HG02678 (cell line): ENCODE measurements around the gene NCOR2.

Source experiments
- ATAC-seq: cut with Tn5 transposase; IDR thresholded peaks from one replicate; pipeline ENCODE4 v1.9.1; 2021; ENCODE audit warnings: mild to moderate bottlenecking, moderate library complexity; ENCODE audit not compliant: unreplicated experiment

The NCOR2 gene

GRCh38 chr12:124561231-124561630 lies 6.2 kb downstream of the NCOR2 start:
- no peak for ATAC-seq

DNA sequence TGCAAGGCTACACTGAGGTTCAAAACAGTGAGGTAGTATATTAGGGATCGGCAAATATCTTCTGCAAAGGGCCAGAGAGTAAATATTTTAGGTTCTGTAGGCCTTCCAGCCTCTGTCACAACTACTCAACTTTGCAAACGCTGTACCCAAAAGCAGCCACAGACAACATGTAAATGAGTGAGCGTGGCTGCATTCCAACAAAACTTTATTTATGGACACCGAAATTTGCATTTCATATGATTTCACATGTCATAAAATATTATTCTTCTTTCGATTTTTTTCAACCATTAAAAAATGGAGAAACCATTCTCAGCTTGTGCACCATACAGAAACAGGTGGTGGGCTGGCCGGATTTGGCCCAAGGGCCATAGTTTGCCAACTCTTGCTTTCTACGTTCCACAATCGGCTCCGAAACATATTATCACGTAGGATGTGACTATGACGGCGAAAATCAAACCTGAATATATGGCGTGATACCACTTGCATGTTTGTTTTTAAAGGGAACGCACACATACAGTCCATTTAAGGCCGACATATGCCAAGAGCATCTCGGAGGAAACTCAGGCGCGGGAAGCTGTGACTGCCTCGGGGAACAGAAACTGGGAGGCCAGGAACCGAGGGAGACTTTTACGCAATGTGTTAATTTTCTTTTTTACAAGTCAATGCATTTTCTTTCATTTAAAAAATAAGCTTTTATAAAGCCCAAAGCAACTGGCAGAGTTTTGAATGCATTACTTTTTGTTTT lies 7.1 kb downstream of the NCOR2 start:
- no peak for ATAC-seq

DNA sequence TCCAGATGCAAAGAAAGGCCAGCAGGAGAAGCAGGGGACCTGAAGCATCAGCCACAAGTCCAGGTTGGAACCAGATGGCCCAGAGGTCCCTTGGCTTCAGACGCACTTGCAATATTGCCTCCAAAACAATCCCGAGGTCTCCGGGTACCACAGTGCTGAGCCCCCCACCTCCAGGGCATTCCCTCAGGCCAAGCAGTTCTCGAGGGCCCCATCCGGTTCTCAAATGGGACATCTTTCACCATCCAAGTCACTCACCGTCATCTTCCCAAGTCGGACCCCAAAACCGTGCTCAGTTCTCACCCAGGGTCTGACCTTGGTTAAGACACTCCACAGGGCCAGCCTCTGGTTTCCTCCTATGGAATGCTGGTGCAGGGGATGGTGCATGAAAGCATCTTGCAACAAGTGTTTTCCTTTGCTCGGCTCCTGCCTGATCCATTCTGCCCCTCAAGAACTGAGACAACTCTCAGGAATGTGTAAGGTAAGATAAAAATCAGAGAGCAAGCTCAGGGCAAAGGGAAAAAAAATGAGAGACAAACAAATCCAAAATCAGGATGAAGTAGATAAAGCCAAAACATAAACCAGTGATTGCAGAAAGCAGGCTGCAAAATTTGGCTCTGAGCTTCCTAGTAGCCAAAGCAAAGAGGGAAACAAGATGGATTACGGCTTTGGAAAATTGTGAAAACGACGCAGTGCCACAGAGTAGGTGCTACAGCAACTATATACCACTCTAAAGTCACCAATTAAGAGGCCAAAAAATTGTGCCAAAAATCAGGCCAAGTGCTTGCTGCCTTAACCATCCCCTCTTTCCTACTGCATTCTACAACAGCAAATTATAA lies 8.0 kb downstream of the NCOR2 start:
- ATAC-seq = no peak

DNA sequence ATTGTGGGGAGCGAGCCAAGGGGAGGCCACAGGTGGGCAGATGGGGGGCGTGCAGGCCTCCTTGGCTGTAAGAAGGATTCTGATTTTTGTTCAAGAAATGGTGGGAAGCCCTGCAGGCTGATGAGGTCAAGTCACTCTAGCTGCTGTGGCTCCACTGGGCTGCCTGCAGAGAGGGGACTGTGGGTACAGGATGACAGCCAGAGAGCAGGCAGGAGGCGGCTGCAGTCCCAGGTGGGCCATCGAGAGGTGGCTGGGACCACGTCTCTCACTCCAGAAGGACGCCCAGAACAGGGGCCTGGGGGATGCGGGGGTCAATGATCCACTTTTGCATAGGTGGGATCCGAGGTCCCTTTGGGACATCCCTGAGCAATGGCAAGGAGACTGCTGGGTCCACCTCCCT lies 9.1 kb downstream of the NCOR2 start:
- no peak for ATAC-seq

DNA sequence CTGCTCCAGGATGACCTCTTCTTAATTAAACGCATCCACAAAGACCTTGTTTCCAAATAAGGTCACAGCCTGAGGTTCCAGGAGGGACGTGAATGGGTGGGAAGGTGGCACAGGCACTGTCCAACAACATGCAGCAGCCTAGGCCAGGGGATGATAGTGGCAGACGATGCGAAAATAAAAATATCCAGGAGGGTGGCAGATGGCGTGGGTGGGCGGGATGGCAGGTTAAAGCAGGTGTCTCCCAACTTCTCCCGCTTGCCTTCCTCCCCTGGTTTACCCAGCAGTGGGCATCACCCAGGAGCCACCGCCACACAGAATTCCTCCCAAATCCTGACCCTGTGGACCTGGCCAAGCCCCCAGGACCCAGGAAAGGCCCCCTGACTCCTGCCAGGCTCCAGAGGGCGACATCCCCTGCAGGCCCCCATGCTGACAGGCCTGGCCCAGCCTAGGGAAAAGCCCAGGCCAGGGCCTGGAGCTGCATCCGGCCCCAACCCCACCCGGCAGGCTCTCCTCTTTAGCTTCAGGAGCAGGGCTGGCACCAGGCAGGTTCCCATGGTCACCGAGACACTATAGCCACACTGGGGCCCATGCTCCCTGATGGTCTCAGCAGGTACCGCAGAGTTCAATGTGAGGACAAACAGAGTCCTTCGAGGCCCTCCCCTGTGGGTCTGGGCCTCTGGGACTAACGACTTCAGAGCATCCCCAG lies 9.7 kb downstream of the NCOR2 start:
- ATAC-seq = no peak

DNA sequence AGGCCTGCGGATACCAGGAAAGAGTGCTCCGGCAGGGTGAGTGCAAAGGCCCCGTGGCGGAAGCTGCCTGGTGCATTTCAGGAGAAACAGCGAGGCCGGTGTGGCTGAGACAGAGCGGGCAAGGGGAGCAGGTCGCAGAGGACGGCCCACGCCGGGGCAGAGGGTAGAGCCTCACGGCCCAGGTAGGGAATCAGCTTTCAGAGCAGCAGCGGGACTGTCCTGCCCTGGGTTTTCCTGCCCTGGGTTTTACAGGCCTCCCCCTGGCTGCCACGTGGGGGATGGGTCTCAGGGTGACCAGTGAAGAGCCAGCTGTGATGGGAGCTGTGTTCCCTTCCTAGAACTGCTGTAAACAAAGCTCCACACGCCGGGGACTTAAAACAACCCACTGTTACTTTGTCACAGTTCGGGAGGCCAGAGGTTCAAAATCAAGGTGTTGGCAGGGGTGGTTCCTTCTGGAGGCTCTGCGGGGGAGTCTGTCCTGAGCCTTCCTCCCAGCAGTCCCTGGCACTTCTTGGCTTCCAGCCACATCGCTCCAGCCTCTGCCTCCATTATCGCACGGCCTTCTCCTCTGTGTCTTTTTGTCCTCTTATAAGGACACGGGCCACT lies 10.4 kb downstream of the NCOR2 start:
- ATAC-seq = no peak

GRCh38 chr12:124556074-124556466 lies 11.3 kb downstream of the NCOR2 start:
- ATAC-seq = no peak

- ATAC-seq = no peak
Measured at GRCh38 chr12:124555168-124556073, 12.0 kb downstream of the NCOR2 start.

DNA sequence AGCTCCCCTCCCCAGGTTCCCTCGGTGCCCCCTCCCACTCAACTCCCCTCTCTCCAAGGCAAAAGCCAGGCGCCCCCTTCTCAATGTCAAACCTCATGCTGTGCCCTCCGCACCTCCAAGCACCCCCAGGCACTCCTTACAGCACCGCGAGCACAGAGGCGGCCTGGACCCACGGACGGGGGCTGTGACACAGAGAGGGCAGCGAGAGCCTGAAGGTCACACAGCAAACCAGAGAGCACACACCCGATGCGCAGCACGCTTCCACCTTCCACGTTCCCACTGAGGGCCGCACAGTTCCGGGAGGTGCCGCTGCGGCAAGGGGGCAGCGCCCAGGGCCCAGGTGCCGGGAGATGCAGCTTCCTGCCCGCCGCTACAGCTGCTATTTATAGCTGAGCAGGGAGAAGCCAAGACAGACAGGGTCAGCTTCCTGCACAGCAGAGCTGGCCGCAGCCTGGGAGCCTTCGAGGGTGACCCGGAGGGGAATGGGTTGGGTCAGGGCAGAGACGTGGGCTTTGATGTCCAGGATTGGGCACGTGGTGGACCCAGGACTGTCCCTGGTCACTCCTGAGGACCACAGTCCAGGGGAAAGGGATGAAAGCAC lies 12.9 kb downstream of the NCOR2 start:
- ATAC-seq = no peak

DNA sequence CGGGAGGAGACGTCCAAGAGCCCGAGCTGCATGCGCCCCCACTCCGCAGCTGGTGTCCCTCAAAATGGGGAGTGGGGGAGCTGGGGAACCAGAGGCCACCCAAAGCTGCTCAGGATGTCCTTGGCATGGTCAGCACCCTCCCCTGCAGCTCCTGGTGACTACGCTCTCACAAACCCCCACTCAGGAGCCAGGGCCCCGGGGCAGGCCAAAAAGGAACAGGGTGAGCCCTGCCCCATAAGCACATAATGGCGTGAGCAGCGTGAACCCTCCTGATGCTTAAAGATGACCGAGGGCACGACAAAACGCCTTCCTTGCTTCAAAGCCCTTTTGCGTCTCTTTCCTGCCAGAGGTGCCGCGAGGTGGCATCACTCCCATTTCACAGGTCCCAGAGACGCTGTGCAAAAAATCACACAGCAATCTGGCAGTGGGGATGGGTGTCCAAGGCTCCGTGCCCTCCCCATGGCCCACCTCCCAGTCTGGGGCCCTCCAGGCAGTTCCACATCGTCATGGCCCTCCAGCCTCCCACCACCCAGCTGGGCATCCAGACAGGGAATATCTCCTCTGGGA lies 13.5 kb downstream of the NCOR2 start:
- no peak for ATAC-seq

DNA sequence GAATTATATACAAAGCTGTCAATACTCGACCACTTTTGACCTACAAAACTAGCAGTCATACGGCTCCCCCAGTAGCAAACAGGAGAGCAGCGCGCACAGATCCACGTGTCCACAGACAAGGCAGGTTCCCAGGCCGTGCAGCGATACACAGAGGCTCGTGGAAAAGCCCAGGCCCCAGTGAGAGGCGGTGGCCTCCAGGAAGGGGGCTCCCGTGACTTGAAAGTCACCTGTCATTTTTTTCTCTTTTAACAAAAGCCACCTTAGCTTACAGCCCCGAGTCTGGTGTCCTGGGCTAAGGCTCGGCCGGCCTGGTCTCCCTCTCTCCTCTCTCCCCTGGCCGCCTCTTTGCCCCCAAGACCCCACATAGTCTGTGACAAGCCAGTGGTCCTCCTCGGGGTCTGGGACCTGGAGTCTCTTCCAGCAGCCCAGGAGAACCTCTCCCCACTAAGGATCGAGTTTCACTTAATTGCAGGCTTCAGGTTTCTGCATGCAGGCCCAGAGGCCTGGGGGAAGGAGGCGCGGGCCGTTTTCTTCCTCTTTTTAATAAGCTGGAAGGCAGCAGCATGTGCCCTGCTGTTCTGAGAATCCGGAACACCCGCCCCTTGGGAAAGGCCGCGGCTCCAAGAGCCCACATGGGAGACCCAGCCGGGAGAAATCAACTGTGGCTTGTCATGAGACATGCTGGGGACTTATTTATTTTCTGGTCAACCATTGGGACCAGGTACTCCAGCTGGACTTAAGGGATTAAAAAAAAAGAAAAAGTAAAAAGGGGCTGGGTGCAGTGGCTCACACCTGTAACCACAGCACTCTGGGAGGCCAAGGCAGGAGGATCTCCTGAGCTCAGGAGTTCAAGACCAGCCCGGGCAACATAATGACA lies 15.9 kb downstream of the NCOR2 start:
- ATAC-seq = no peak

- ATAC-seq = no peak
Measured at GRCh38 chr12:124550123-124551089, 17.0 kb downstream of the NCOR2 start.

GRCh38 chr12:124549629-124550028 lies 17.8 kb downstream of the NCOR2 start:
- ATAC-seq = no peak

GRCh38 chr12:124548854-124549378 lies 18.5 kb downstream of the NCOR2 start:
- ATAC-seq = no peak

DNA sequence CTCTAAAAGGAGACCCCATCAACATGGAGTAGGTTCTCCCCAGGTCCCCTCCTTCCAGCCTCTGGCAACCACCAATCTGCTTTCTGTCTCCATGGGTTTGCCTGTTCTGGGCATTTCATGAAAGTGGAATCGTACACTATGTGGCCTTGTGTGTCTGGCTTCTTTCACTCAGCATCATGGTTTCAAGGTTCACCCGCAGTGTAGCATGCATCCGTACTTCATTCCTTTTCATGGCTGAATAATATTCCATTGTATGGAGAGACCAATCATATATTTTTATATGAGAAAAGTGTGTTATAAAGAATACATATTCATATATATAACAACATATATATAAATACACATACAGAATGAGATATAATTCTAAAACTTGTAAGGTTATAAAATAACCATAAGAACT lies 19.8 kb downstream of the NCOR2 start:
- no peak for ATAC-seq

DNA sequence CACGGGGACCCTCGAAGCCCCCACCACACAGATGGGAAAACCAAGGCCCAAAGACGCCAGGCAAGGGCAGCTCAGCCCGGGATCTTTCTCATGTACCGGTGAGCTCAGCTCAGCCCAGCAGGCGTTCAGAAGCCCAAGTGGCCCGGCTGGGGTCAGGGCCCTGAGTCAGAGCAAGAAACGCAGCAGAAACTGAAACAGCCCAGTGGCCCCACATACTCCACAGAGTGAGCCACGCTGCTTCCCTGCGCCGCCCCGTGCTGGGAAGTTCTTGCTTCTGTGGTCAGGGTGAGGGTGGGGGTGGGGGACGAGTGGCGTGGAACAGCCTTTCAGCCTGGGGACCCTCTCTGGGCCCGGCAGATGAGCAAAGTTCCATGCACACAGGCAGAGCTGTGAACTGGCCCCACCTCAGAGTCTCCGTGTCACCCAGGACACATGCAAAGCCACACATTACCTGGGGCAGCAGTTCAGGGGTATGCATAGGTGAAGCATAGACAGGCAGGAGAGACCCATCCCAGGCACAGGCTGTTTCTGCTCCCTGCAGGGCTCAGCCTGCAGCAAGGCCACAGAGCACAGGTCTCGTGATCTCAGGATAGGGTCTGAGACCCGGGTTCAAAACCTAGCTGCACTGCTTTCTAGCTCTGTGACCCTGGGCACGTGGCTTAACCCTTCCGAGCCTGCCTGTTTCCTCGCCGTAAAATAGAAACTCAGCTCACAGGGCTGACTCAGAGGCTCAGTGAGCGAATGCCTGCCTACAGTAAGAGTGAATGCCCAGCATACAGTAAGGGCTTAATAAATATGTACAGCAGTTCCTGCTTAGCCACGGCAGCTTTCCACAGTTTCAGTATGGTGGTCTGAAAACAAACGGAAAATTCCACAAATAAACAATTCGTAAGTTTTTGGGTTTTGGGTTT lies 21.6 kb downstream of the NCOR2 start:
- ATAC-seq = peak; percentile 85
